Fibroblast of villous mesenchyme (primary cell): ENCODE data around the gene PDLIM5. TPM values are rescaled to one million over a fixed set of nuclear protein-coding genes. Genes with fewer than 3 reads are reported as not detected.

Source experiments
- DNase-seq: peaks from one replicate; pipeline ENCODE4 v3.0.0-alpha.2; 2010; ENCODE audit warnings: low read depth
- H3K4me3 ChIP-seq: 2 replicates; pipeline ENCODE4 v1.5.1; 2011; ENCODE audit warnings: low read depth, mild to moderate bottlenecking, low read length
- CTCF ChIP-seq: IDR thresholded peaks from 2 replicates; pipeline ENCODE4 v1.5.1; 2012; ENCODE audit warnings: low read depth, mild to moderate bottlenecking, low read length; ENCODE audit not compliant: insufficient read depth
- total RNA-seq: library from RNA; depleted of rRNA; stranded (reverse); fragments of >200 nt; gene quantifications from 2 replicates; pipeline ENCODE4 v1.2.3, GENCODE V29; 2012

The PDLIM5 gene
- total RNA-seq, 1 donor: 370 TPM

GRCh38 chr4:94571715-94572114, 120.0 kb downstream of the PDLIM5 start:
- no peak overlapping the region for H3K4me3 ChIP-seq
- no peak for DNase-seq
- no peak for TF ChIP-seq CTCF

GRCh38 chr4:94574050-94574449, 122.3 kb downstream of the PDLIM5 start:
- no peak for TF ChIP-seq CTCF
- no peak overlapping the region for H3K4me3 ChIP-seq
- no peak for DNase-seq

- TF ChIP-seq CTCF: no peak
- no peak for DNase-seq
- H3K4me3 ChIP-seq: no peak overlapping the region
Measured at GRCh38 chr4:94574616-94575015, 122.9 kb downstream of the PDLIM5 start.

- no peak for TF ChIP-seq CTCF
- no peak overlapping the region for H3K4me3 ChIP-seq
- DNase-seq: no peak
Measured at GRCh38 chr4:94575652-94576051, 123.9 kb downstream of the PDLIM5 start.

- no peak for DNase-seq
- TF ChIP-seq CTCF: no peak
- H3K4me3 ChIP-seq: no peak overlapping the region
Measured at GRCh38 chr4:94576210-94576609, 124.5 kb downstream of the PDLIM5 start.

- DNase-seq: peak; percentile 71
- no peak for TF ChIP-seq CTCF
- H3K4me3 ChIP-seq: no peak overlapping the region
Measured at GRCh38 chr4:94577136-94577535, 125.4 kb downstream of the PDLIM5 start.

- DNase-seq: no peak
- no peak overlapping the region for H3K4me3 ChIP-seq
- TF ChIP-seq CTCF: no peak
Measured at GRCh38 chr4:94578195-94578594, 126.5 kb downstream of the PDLIM5 start.
